ENCODE measurements around the gene NUB1.
A peak's percentile ranks its signal among the peaks of the same experiment; 100 is the strongest.

The NUB1 gene

DNA sequence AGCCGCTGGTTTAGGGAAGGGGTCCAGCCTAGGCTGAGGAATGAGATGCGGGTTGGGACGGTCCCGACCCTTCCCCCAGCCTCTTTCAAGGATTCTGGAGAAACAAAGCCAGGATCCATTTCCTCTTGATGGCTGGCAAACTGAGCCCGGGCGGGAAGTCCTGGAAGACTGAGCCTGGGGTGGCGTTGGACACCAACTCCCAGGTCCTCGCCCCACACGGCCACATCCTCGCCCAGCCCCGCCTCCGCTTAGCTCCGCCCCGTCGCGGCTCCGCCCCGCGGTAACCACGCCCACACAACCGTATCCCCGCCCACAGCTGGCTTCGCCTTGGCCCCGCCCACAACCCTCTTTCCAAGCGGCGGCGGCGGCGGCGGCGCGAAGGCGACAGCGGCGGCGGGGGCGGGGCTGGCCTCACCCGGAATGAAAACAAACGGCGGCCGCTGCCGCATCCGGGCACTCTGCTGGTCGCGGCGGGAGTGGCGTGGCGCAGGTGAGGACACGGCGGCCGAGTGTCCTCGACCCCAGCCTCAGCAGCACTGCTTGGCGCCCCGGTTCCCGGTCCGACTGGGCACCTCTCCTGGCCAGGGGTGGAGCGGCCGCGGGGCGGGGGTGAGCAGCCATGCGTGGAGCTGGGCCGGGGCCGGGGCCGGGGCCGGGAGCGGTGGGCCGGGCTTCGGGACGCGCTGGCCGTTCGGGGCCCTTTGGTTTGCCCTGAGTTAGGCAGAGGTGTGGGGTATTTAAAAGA lies at the start of gene NUB1:
TSS of gene NUB1 (plus strand) at position 456 of the 745 bp plus-strand sequence. CDS start 3,538 bp downstream, outside the sequence.
- Histone ChIP-seq H3K27ac (peak within 1 kb of the TSS; percentile 70), H3K27me3 (ENCODE audit: insufficient read depth, low read depth, severe bottlenecking) (no peaks in the 10 kb centered on the region), H3K4me3 (ENCODE audit: low read depth, low read length) (peak within 1 kb of the TSS; percentile 96), H3K36me3 (peaks cover 20% of the 10 kb centered on the region), H3K9me3 (ENCODE audit: severe bottlenecking) (no peaks in the 10 kb centered on the region)
- TF ChIP-seq, protein P1, sequence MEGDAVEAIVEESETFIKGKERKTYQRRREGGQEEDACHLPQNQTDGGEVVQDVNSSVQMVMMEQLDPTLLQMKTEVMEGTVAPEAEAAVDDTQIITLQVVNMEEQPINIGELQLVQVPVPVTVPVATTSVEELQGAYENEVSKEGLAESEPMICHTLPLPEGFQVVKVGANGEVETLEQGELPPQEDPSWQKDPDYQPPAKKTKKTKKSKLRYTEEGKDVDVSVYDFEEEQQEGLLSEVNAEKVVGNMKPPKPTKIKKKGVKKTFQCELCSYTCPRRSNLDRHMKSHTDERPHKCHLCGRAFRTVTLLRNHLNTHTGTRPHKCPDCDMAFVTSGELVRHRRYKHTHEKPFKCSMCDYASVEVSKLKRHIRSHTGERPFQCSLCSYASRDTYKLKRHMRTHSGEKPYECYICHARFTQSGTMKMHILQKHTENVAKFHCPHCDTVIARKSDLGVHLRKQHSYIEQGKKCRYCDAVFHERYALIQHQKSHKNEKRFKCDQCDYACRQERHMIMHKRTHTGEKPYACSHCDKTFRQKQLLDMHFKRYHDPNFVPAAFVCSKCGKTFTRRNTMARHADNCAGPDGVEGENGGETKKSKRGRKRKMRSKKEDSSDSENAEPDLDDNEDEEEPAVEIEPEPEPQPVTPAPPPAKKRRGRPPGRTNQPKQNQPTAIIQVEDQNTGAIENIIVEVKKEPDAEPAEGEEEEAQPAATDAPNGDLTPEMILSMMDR (IDR thresholded peaks at IDR 0.05; ENCODE audit: low read depth, low read length) = no peak
- DNase-seq = peak; percentile 90

- H3K27me3 ChIP-seq (ENCODE audit: insufficient read depth, low read depth, severe bottlenecking) = no peaks in the 10 kb centered on the region
- peaks cover 6% of the 10 kb centered on the region for H3K9me3 ChIP-seq (ENCODE audit: severe bottlenecking)
- no peak for DNase-seq
- H3K27ac ChIP-seq = no peak overlapping the region
- TF ChIP-seq, protein P1 (IDR thresholded peaks at IDR 0.05; ENCODE audit: low read depth, low read length) = no peak
- no peak overlapping the region for H3K4me3 ChIP-seq (ENCODE audit: low read depth, low read length)
- no peaks in the 10 kb centered on the region for H3K36me3 ChIP-seq
Measured at GRCh38 chr7:151292850-151293249, 48.8 kb upstream of the NUB1 start.

DNA sequence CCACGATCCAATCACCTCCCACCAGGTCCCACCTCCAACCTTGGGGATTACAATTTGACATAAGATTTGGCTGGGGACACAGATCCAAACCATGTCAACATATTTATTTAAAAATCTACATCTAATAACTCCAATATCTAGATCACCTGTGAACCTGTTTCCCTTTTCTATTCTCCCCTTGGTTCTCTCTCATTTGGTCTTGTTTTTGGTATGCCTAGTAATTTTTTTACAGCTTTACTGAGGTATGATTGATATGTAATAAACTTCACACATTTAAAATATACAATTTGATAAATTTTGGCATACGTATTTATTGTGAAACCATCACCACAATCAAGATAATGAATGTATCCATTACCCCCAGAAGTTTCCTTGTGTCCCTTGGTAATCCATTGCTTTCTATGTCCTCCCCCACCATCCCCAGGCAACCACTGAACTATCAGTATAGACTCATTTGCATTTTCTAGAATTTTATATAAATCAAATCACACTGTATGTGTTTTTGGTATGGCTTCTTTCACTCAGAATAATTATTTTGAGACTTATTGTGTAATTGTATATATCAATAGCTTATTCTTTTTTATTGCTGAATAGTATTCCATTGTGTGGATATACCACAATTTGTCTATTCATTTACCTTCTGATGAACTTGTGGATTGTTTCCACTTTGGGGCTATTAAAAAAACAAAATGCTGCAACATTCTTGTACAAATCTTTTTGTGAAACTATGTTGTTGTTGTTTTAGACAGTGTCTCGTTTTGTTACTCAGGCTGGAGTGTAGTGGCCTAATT lies 45.2 kb upstream of the NUB1 start:
- no peak overlapping the region for H3K27ac ChIP-seq
- H3K36me3 ChIP-seq = no peaks in the 10 kb centered on the region
- no peaks in the 10 kb centered on the region for H3K27me3 ChIP-seq (ENCODE audit: insufficient read depth, low read depth, severe bottlenecking)
- H3K4me3 ChIP-seq (ENCODE audit: low read depth, low read length) = no peak overlapping the region
- DNase-seq = no peak
- peaks cover 6% of the 10 kb centered on the region for H3K9me3 ChIP-seq (ENCODE audit: severe bottlenecking)
- TF ChIP-seq, protein P1 (IDR thresholded peaks at IDR 0.05; ENCODE audit: low read depth, low read length) = no peak

- Histone ChIP-seq H3K36me3 (no peaks in the 10 kb centered on the region), H3K27me3 (ENCODE audit: insufficient read depth, low read depth, severe bottlenecking) (peaks cover 9% of the 10 kb centered on the region), H3K4me3 (ENCODE audit: low read depth, low read length) (no peak overlapping the region), H3K9me3 (ENCODE audit: severe bottlenecking) (peaks cover 6% of the 10 kb centered on the region), H3K27ac (no peak overlapping the region)
- DNase-seq = no peak
- TF ChIP-seq, protein P1 (IDR thresholded peaks at IDR 0.05; ENCODE audit: low read depth, low read length) = no peak
Measured at GRCh38 chr7:151298765-151299164, 42.8 kb upstream of the NUB1 start.

GRCh38 chr7:151299530-151299929 lies 42.1 kb upstream of the NUB1 start:
- no peaks in the 10 kb centered on the region for H3K36me3 ChIP-seq
- DNase-seq = no peak
- no peak overlapping the region for H3K27ac ChIP-seq
- H3K27me3 ChIP-seq (ENCODE audit: insufficient read depth, low read depth, severe bottlenecking) = peaks cover 9% of the 10 kb centered on the region
- H3K4me3 ChIP-seq (ENCODE audit: low read depth, low read length) = no peak overlapping the region
- peaks cover 6% of the 10 kb centered on the region for H3K9me3 ChIP-seq (ENCODE audit: severe bottlenecking)
- TF ChIP-seq, protein P1 (IDR thresholded peaks at IDR 0.05; ENCODE audit: low read depth, low read length) = no peak
